ENCODE results near the gene PDSS2. TPM values are rescaled to one million over a fixed set of nuclear protein-coding genes. Genes with fewer than 3 reads are reported as not detected.

PDSS2 gene
- total RNA-seq, 1 donor from 2014 or later, result 7.8 TPM

- DNase-seq (ENCODE audit: extremely low read depth, low read depth, low spot score), result no peak
Measured at GRCh38 chr6:107419733-107420132, 39.6 kb downstream of the PDSS2 start.

GRCh38 chr6:107418118-107418517 is 41.2 kb downstream of the PDSS2 start:
- DNase-seq (ENCODE audit: extremely low read depth, low read depth, low spot score), result peak; percentile 2

- no peak for DNase-seq (ENCODE audit: extremely low read depth, low read depth, low spot score)
Measured at GRCh38 chr6:107416145-107416544, 43.2 kb downstream of the PDSS2 start.

GRCh38 chr6:107413966-107414645 is 45.3 kb downstream of the PDSS2 start:
- DNase-seq (ENCODE audit: extremely low read depth, low read depth, low spot score), result no peak

- no peak for DNase-seq (ENCODE audit: extremely low read depth, low read depth, low spot score)
Measured at GRCh38 chr6:107411161-107411560, 48.2 kb downstream of the PDSS2 start.

GRCh38 chr6:107409942-107410341 is 49.4 kb downstream of the PDSS2 start:
- no peak for DNase-seq (ENCODE audit: extremely low read depth, low read depth, low spot score)

- peak; percentile 7 for DNase-seq (ENCODE audit: extremely low read depth, low read depth, low spot score)
Measured at GRCh38 chr6:107408714-107409113, 50.6 kb downstream of the PDSS2 start.

- DNase-seq (ENCODE audit: extremely low read depth, low read depth, low spot score), result no peak
Measured at GRCh38 chr6:107405002-107405401, 54.4 kb downstream of the PDSS2 start.

- no peak for DNase-seq (ENCODE audit: extremely low read depth, low read depth, low spot score)
Measured at GRCh38 chr6:107402533-107402932, 56.8 kb downstream of the PDSS2 start.

- no peak for DNase-seq (ENCODE audit: extremely low read depth, low read depth, low spot score)
Measured at GRCh38 chr6:107401573-107401972, 57.8 kb downstream of the PDSS2 start.

GRCh38 chr6:107400616-107401147 is 58.7 kb downstream of the PDSS2 start:
- no peak for DNase-seq (ENCODE audit: extremely low read depth, low read depth, low spot score)

GRCh38 chr6:107399935-107400334 is 59.4 kb downstream of the PDSS2 start:
- no peak for DNase-seq (ENCODE audit: extremely low read depth, low read depth, low spot score)

GRCh38 chr6:107398001-107398400 is 61.4 kb downstream of the PDSS2 start:
- DNase-seq (ENCODE audit: extremely low read depth, low read depth, low spot score), result no peak

GRCh38 chr6:107396211-107396610 is 63.2 kb downstream of the PDSS2 start:
- no peak for DNase-seq (ENCODE audit: extremely low read depth, low read depth, low spot score)

- no peak for DNase-seq (ENCODE audit: extremely low read depth, low read depth, low spot score)
Measured at GRCh38 chr6:107392069-107392468, 67.3 kb downstream of the PDSS2 start.

- no peak for DNase-seq (ENCODE audit: extremely low read depth, low read depth, low spot score)
Measured at GRCh38 chr6:107390685-107391435, 68.5 kb downstream of the PDSS2 start.

GRCh38 chr6:107390056-107390455 is 69.3 kb downstream of the PDSS2 start:
- no peak for DNase-seq (ENCODE audit: extremely low read depth, low read depth, low spot score)

- DNase-seq (ENCODE audit: extremely low read depth, low read depth, low spot score), result no peak
Measured at GRCh38 chr6:107386904-107387303, 72.5 kb downstream of the PDSS2 start.

- DNase-seq (ENCODE audit: extremely low read depth, low read depth, low spot score), result no peak
Measured at GRCh38 chr6:107386340-107386739, 73.0 kb downstream of the PDSS2 start.

GRCh38 chr6:107383705-107384104 is 75.7 kb downstream of the PDSS2 start:
- DNase-seq (ENCODE audit: extremely low read depth, low read depth, low spot score), result no peak

GRCh38 chr6:107374264-107374663 is 85.1 kb downstream of the PDSS2 start:
- DNase-seq (ENCODE audit: extremely low read depth, low read depth, low spot score), result no peak

GRCh38 chr6:107369493-107369892 is 89.9 kb downstream of the PDSS2 start:
- DNase-seq (ENCODE audit: extremely low read depth, low read depth, low spot score), result no peak

All from glomerular endothelial cell (primary cell).